Uterus (tissue), 2 donors: Measurements from ENCODE around the gene FXN.

Experiments used
- CTCF ChIP-seq, 4 experiments: fragments of 200-600 bp in 2 of 4; fragments of 450-650 bp in 2 of 4; sonication (generic) in 2 of 4; IDR thresholded peaks; one replicate each; pipeline ENCODE4 v1.5.1; 2016 to 2019; ENCODE audit warnings: antibody characterized with exemption in 4 of 4, mild to moderate bottlenecking in 2 of 4, moderate library complexity in 1 of 4
- POLR2A ChIP-seq, 2 donors: fragments of 450-650 bp; IDR thresholded peaks; one replicate each; pipeline ENCODE4 v1.6.1; 2016; ENCODE audit warnings: antibody characterized with exemption in 2 of 2, mild to moderate bottlenecking in 1 of 2, moderate library complexity in 1 of 2

- no peak for TF ChIP-seq POLR2A (IDR thresholded peaks at IDR 0.05)
- no peak for TF ChIP-seq CTCF (IDR thresholded peaks at IDR 0.05)
Observed at GRCh38 chr9:69143291-69143690, 107.7 kb downstream of the FXN start.
